Measurements from ENCODE around the gene PDK4. TPM values are rescaled to one million over a fixed set of nuclear protein-coding genes. Genes with fewer than 3 reads are reported as not detected.
A peak's percentile ranks its signal among the peaks of the same experiment; 100 is the strongest.
"Not testable (repeated sequence)": the region's sequence is repeated elsewhere in the genome, so short reads cannot be mapped to it uniquely, and the experiment has no call there.

The PDK4 gene
- total RNA-seq, 1 donor from 2014 or later = 17.6 TPM

- DNase-seq (ENCODE audit: low spot score) = no peak
Observed at GRCh38 chr7:95569720-95570119, 26.6 kb downstream of the PDK4 start.

GRCh38 chr7:95560674-95561073 is 35.6 kb downstream of the PDK4 start:
- DNase-seq (ENCODE audit: low spot score) = no peak

- no peak for DNase-seq (ENCODE audit: low spot score)
Observed at GRCh38 chr7:95558864-95559263, 37.5 kb downstream of the PDK4 start.

- DNase-seq (ENCODE audit: low spot score) = no peak
Observed at GRCh38 chr7:95556777-95557176, 39.5 kb downstream of the PDK4 start.

- no peak for DNase-seq (ENCODE audit: low spot score)
Observed at GRCh38 chr7:95553939-95554338, 42.4 kb downstream of the PDK4 start.

GRCh38 chr7:95552010-95552926 is 44.0 kb downstream of the PDK4 start:
- DNase-seq (ENCODE audit: low spot score) = not testable (repeated sequence)

GRCh38 chr7:95550546-95550945 is 45.8 kb downstream of the PDK4 start:
- no peak for DNase-seq (ENCODE audit: low spot score)

- DNase-seq (ENCODE audit: low spot score) = peak; percentile 81
Observed at GRCh38 chr7:95549818-95550529, 46.3 kb downstream of the PDK4 start.

- DNase-seq (ENCODE audit: low spot score) = no peak
Observed at GRCh38 chr7:95547361-95548348, 48.7 kb downstream of the PDK4 start.

- DNase-seq (ENCODE audit: low spot score) = no peak
Observed at GRCh38 chr7:95546647-95547046, 49.7 kb downstream of the PDK4 start.

GRCh38 chr7:95545673-95546072 is 50.6 kb downstream of the PDK4 start:
- no peak for DNase-seq (ENCODE audit: low spot score)

- DNase-seq (ENCODE audit: low spot score) = peak; percentile 83
Observed at GRCh38 chr7:95545007-95545615, 51.2 kb downstream of the PDK4 start.

GRCh38 chr7:95544171-95544570 is 52.1 kb downstream of the PDK4 start:
- no peak for DNase-seq (ENCODE audit: low spot score)

GRCh38 chr7:95543312-95543711 is 53.0 kb downstream of the PDK4 start:
- no peak for DNase-seq (ENCODE audit: low spot score)

- no peak for DNase-seq (ENCODE audit: low spot score)
Observed at GRCh38 chr7:95540366-95540765, 56.0 kb downstream of the PDK4 start.

- DNase-seq (ENCODE audit: low spot score) = no peak
Observed at GRCh38 chr7:95539426-95539825, 56.9 kb downstream of the PDK4 start.

GRCh38 chr7:95537468-95537867 is 58.8 kb downstream of the PDK4 start:
- DNase-seq (ENCODE audit: low spot score) = no peak

GRCh38 chr7:95536656-95537311 is 59.5 kb downstream of the PDK4 start:
- DNase-seq (ENCODE audit: low spot score) = no peak

GRCh38 chr7:95535662-95536061 is 60.7 kb downstream of the PDK4 start:
- no peak for DNase-seq (ENCODE audit: low spot score)

- no peak for DNase-seq (ENCODE audit: low spot score)
Observed at GRCh38 chr7:95534796-95535195, 61.5 kb downstream of the PDK4 start.

Measured in umbilical cord (tissue), 2 donors.